Cerebellar cortex (tissue), 1 donor: Measurements from ENCODE around the gene SCAPER.
A peak's percentile ranks its signal among the peaks of the same experiment; 100 is the strongest.

ENCODE experiments used
- DNase-seq: peaks from one replicate; pipeline ENCODE4 v3.0.0-alpha.2; 2015; ENCODE audit warnings: low spot score

SCAPER gene

DNA sequence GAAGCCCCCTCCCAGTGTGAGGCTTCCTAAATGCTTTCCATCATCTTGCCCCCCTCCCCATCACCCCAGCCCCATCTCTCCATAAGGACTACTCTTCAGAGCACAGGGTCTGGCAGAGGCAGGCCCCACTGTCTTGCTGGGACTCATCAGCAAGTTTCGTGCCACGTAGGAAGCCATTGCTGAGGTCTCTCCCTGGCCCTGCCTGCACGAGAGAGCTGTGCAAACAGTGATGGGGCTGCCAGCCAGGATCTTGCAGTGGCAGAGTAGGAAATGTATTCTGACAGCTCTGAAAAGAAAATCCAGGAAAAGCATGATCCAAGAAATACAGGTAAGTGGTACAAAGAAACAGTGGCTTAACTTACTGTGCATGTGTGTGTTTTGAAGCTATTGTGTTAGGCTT is 546.0 kb downstream of the SCAPER start:
- DNase-seq: no peak

GRCh38 chr15:76358453-76358852 is 546.7 kb downstream of the SCAPER start:
- no peak for DNase-seq

- no peak for DNase-seq
Observed at GRCh38 chr15:76354823-76355440, 550.2 kb downstream of the SCAPER start.

DNA sequence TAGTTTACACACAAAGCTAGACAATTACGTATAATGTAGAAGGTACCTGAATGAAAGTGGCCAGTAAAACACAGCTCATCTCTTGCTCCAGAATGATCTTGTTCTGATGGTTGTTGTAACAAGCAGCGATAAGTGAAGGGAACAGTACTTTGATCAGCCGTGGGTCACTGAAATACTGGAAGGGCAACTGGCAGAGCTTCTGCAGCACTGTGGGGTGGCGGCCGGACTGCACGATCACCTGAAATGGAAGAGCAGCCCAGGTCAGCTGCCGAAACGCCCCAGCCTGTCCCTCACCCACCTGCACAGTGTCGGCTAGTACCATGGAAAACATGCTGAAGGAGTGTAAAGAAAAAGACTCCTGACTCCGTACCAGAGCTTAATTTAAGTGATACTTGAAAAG is 551.2 kb downstream of the SCAPER start:
- no peak for DNase-seq

- no peak for DNase-seq
Observed at GRCh38 chr15:76353023-76353577, 552.0 kb downstream of the SCAPER start.

DNA sequence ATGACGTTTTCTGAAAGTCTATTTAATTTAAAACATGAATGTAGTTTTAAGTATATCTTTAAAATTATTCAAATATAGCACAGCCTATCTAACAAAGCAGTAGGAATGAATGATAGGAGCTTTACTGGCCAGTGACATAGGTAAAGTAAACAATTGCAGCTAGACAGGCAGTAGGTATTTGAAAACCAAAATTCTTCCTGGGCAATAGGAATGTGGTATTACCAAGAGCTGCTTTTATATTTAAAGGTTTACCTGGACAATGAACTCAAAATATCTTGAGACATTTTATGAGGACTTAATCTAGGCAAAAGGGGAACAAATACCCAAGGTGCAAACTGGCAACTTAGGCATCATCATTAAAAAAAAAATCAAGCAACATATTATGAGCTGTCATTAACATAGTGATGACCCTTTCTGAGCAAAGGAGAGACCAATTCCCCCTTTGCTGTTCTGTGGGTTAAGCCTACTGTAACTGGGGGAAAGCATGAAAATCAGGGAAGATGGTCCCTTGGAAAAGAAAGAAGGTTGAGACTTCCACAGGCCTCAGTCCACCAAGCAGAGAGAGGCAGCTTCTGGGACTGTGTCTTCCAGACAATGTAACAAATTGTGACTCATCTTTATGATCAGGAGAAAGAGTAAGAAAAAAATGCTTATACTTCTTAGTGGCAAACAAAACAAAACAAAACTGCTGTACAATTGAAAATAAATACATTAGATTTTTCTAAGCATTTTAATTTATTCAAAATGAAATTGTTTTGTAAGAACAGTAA is 555.7 kb downstream of the SCAPER start:
- DNase-seq: no peak

DNA sequence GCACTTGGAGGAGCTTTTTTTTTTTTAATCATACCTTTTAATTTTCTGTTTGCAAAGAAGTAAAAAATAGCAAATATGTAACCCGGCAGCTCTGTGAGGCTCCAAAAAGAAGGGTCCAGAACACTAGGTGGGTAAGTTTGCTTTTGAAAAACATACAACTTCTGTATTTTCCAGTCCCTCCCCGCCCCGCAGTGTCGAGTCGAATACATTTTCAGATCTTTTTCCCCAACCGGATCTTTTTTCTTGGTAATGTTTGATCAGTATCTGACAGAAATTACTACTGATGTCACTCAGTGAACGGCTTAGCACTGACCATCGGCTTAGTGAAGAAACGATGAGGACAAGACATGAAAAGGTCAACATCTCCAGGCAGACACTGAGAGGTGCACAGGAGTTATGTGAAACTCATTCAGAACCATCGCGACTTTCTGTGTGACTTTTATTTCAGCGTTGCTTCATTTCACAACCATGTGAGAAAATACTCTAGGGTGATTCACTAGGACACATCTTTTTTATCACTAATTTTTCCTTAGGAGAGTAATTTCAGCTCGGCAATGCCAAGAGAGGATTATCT is 557.6 kb downstream of the SCAPER start:
- no peak for DNase-seq

DNA sequence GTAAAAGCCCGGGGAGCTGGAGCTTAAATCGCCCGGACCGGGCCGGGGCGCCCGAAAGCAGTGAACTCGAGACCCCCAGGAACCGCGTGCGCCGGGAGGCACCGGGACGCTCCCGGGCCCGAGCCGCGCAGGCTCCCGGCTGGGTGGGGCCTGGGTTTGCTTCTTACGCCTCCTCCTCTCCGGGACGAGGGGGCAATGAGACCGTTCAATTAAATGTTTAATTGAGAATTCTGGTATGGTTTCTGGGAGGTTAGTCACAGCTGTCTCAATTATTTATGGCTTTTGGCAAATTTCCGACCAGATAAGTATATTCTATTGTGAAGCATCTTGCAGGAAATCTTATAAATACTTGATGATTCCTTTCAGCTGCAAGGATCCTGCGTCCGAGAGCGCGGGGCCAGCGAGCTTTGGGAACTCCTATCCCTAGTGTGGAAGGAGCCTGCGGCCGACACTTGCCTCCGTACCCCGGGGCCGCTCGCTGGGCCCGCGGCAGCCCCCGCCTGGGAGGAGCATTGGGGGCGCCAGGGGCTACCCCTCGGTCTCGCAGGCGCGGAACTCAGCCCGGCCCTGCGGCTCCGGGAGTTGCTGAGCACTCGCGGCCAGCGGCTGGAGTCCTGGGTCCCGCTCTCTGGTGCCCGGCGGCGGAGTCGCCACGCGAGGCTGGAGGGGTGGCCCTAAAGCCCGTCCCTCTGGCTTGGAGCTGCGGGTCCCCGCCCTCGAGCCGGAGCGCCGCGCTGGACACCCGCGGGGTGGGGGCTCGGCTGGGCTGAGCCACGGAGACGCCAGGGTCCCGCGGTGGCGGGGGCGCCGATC is 558.3 kb downstream of the SCAPER start:
- no peak for DNase-seq

- no peak for DNase-seq
Observed at GRCh38 chr15:76345880-76346668, 559.1 kb downstream of the SCAPER start.

GRCh38 chr15:76345583-76345879 is 559.6 kb downstream of the SCAPER start:
- no peak for DNase-seq

- DNase-seq: no peak
Observed at GRCh38 chr15:76344893-76345582, 560.1 kb downstream of the SCAPER start.

- DNase-seq: no peak
Observed at GRCh38 chr15:76343313-76343996, 561.7 kb downstream of the SCAPER start.

DNA sequence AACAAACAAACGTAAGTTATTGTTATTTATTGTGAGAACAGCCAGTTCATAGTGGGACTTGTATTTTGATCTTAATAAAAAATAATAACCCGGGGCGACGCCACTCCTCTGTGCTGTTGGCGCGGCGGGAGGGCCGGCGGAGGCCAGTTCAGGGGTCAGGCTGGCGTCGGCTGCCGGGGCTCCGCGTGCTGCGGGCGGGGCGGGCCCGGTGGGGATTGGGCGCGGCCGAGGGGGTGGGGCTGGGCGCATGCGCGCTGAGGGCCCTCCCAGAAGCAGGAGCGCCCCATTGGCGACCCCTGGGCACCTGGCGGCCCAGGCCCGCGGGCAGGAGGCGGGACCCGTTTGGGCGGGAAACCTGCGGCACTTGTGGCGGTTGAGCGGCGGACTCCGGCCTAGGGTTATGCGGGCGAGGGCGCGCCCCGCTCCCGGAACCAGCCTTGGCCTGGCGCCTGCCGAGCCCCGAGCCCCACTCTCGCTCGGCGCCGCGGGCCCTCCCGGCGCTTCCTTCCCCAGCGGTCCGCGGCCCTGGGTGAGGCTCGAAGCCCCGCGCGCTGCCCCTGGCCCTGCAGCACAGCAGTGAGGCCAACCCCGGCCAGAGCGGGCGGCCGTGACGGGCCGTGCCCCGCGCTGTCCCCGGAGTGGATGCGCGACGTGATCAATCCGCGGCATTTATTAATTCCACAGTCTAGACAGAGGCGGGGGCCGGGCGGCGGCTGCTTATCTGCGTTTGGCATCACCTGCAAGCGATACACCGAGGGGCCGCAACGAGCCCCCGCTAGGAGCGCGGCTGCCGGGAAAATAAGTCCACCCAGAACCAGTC is 562.5 kb downstream of the SCAPER start:
- DNase-seq: no peak

GRCh38 chr15:76342058-76342381 is 563.1 kb downstream of the SCAPER start:
- no peak for DNase-seq

- no peak for DNase-seq
Observed at GRCh38 chr15:76341366-76342057, 563.6 kb downstream of the SCAPER start.

DNA sequence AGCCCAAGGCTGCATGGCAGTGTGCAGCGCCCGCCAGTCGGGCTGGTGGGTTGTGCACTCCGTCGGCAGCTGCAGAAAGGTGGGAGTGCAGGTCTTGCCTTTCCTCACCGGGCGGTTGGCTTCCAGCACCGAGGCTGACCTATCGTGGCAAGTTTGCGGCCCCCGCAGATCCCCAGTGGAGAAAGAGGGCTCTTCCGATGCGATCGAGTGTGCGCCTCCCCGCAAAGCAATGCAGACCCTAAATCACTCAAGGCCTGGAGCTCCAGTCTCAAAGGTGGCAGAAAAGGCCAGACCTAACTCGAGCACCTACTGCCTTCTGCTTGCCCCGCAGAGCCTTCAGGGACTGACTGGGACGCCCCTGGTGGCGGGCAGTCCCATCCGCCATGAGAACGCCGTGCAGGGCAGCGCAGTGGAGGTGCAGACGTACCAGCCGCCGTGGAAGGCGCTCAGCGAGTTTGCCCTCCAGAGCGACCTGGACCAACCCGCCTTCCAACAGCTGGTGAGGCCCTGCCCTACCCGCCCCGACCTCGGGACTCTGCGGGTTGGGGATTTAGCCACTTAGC is 564.3 kb downstream of the SCAPER start:
- DNase-seq: no peak

DNA sequence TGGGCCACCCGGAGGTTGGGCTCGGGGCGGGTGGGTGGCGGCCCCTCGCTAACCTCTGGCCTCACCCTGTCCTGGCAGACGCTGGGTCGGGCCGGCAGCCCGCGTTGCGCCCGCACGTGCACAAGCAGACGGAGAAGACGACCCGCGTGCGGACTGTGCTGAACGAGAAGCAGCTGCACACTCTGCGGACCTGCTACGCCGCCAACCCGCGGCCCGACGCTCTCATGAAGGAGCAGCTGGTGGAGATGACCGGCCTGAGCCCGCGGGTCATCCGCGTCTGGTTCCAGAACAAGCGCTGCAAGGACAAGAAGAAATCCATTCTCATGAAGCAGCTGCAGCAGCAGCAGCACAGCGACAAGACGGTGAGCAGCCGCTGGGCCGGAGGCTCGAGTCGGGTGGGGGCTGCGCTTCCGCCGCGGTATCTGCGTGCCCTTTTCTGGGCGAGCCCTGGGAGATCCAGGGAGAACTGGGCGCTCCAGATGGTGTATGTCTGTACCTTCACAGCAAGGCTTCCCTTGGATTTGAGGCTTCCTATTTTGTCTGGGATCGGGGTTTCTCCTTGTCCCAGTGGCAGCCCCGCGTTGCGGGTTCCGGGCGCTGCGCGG is 564.8 kb downstream of the SCAPER start:
- DNase-seq: peak; percentile 31
